ENCODE data around the gene DPP8. TPM values are rescaled to one million over a fixed set of nuclear protein-coding genes. Genes with fewer than 3 reads are reported as not detected.

DPP8 gene
- total and polyA plus RNA-seq, 2 donors (not counting 1 experiment from before 2014, with no cell fraction given), result 29.9 to 45.4 TPM

GRCh38 chr15:65421360-65422215 lies 95.9 kb downstream of the DPP8 start:
- peaks cover 5% of the 10 kb centered on the region for H3K27me3 ChIP-seq (ENCODE audit: control insufficient read depth, insufficient read depth, low read length)
- peak overlapping the region; percentile 54 for H2AFZ ChIP-seq (ENCODE audit: low read length)
- no peaks in the 10 kb centered on the region for H3K36me3 ChIP-seq (ENCODE audit: control insufficient read depth, insufficient read depth, low read length)
- peak; percentile 63 to 89 for DNase-seq (ENCODE audit: low read depth in 2 of 2)
- H3K79me2 ChIP-seq (ENCODE audit: control insufficient read depth, insufficient read depth, low read length), result no peaks in the 10 kb centered on the region
- peak overlapping the region; percentile 94 for H3K4me2 ChIP-seq (ENCODE audit: extremely low read depth, insufficient read depth, low read length)
- no peaks in the 10 kb centered on the region for H4K20me1 ChIP-seq (ENCODE audit: control insufficient read depth, extremely low read depth, insufficient read depth, low read length)
- peak overlapping the region; percentile 41 to 62 (median 49) for H3K4me3 ChIP-seq (replicated peaks in 1 of 4; ENCODE audit: control extremely low read depth in 1 of 4, insufficient read depth in 1 of 4, low read depth in 3 of 4, low read length in 4 of 4)
- H3K9ac ChIP-seq (ENCODE audit: insufficient read depth, low read length), result no peak overlapping the region
- H3K4me1 ChIP-seq (ENCODE audit: control insufficient read depth, extremely low read depth, insufficient read depth, low read length), result peaks cover 3% of the 10 kb centered on the region
- no peak overlapping the region for H3K27ac ChIP-seq (ENCODE audit: insufficient read depth, low read length)
- peak; percentile 45 for TF ChIP-seq EZH2 (IDR thresholded peaks at IDR 0.05; ENCODE audit: low read length, missing control alignments)
- TF ChIP-seq, protein P1, sequence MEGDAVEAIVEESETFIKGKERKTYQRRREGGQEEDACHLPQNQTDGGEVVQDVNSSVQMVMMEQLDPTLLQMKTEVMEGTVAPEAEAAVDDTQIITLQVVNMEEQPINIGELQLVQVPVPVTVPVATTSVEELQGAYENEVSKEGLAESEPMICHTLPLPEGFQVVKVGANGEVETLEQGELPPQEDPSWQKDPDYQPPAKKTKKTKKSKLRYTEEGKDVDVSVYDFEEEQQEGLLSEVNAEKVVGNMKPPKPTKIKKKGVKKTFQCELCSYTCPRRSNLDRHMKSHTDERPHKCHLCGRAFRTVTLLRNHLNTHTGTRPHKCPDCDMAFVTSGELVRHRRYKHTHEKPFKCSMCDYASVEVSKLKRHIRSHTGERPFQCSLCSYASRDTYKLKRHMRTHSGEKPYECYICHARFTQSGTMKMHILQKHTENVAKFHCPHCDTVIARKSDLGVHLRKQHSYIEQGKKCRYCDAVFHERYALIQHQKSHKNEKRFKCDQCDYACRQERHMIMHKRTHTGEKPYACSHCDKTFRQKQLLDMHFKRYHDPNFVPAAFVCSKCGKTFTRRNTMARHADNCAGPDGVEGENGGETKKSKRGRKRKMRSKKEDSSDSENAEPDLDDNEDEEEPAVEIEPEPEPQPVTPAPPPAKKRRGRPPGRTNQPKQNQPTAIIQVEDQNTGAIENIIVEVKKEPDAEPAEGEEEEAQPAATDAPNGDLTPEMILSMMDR (conservative IDR thresholded peaks at IDR 0.05 in 1 of 2, IDR thresholded peaks at IDR 0.05 in 1 of 2; ENCODE audit: low read depth in 1 of 2, low read length in 2 of 2), result no peak
- H3K9me3 ChIP-seq (ENCODE audit: control insufficient read depth, insufficient read depth, low read depth, low read length), result no peaks in the 10 kb centered on the region

GRCh38 chr15:65420975-65421359 lies 96.5 kb downstream of the DPP8 start:
- Histone ChIP-seq H3K9me3 (ENCODE audit: control insufficient read depth, insufficient read depth, low read depth, low read length) (no peaks in the 10 kb centered on the region), H3K4me1 (ENCODE audit: control insufficient read depth, extremely low read depth, insufficient read depth, low read length) (peaks cover 3% of the 10 kb centered on the region), H3K27ac (ENCODE audit: insufficient read depth, low read length) (no peak overlapping the region), H3K9ac (ENCODE audit: insufficient read depth, low read length) (no peak overlapping the region), H3K79me2 (ENCODE audit: control insufficient read depth, insufficient read depth, low read length) (no peaks in the 10 kb centered on the region), H3K27me3 (ENCODE audit: control insufficient read depth, insufficient read depth, low read length) (peaks cover 5% of the 10 kb centered on the region), H2AFZ (ENCODE audit: low read length) (no peak overlapping the region), H3K4me2 (ENCODE audit: extremely low read depth, insufficient read depth, low read length) (no peak overlapping the region), H3K4me3 (replicated peaks in 1 of 4; ENCODE audit: control extremely low read depth in 1 of 4, insufficient read depth in 1 of 4, low read depth in 3 of 4, low read length in 4 of 4) (peak overlapping the region in 2 of 4 experiments; percentile 52 to 62), H4K20me1 (ENCODE audit: control insufficient read depth, extremely low read depth, insufficient read depth, low read length) (no peaks in the 10 kb centered on the region), H3K36me3 (ENCODE audit: control insufficient read depth, insufficient read depth, low read length) (no peaks in the 10 kb centered on the region)
- DNase-seq (ENCODE audit: low read depth in 2 of 2), result no peak
- TF ChIP-seq, protein P1 (conservative IDR thresholded peaks at IDR 0.05 in 1 of 2, IDR thresholded peaks at IDR 0.05 in 1 of 2; ENCODE audit: low read depth in 1 of 2, low read length in 2 of 2), result no peak
- no peak for TF ChIP-seq EZH2 (IDR thresholded peaks at IDR 0.05; ENCODE audit: low read length, missing control alignments)

DNA sequence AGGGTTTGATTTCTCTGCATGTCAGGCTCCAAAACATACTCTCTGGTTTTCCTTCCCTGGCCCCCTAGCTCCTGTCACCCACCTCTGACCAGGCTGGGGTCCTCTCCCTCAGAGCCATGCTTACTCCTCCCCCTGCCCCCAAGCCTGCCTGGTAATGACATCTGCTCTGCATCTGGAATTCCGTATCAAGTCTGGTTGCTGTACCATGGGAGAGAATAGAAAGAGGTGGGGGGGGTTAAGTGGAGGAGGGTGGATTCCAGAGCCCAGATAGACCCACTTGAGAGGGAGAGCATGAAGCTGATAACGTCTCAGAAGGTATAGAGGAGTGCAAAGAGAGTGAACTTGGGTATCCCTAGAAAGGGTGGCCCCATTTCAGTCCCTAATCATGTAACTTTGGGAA lies 98.9 kb downstream of the DPP8 start:
- Histone ChIP-seq H3K4me2 (ENCODE audit: extremely low read depth, insufficient read depth, low read length) (no peak overlapping the region), H3K27ac (ENCODE audit: insufficient read depth, low read length) (no peak overlapping the region), H3K4me3 (replicated peaks in 1 of 4; ENCODE audit: control extremely low read depth in 1 of 4, insufficient read depth in 1 of 4, low read depth in 3 of 4, low read length in 4 of 4) (no peak overlapping the region), H4K20me1 (ENCODE audit: control insufficient read depth, extremely low read depth, insufficient read depth, low read length) (no peaks in the 10 kb centered on the region), H3K9ac (ENCODE audit: insufficient read depth, low read length) (no peak overlapping the region), H3K4me1 (ENCODE audit: control insufficient read depth, extremely low read depth, insufficient read depth, low read length) (peaks cover 3% of the 10 kb centered on the region), H3K79me2 (ENCODE audit: control insufficient read depth, insufficient read depth, low read length) (no peaks in the 10 kb centered on the region), H3K9me3 (ENCODE audit: control insufficient read depth, insufficient read depth, low read depth, low read length) (no peaks in the 10 kb centered on the region), H3K36me3 (ENCODE audit: control insufficient read depth, insufficient read depth, low read length) (no peaks in the 10 kb centered on the region), H2AFZ (ENCODE audit: low read length) (no peak overlapping the region), H3K27me3 (ENCODE audit: control insufficient read depth, insufficient read depth, low read length) (peaks cover 12% of the 10 kb centered on the region)
- no peak for DNase-seq (ENCODE audit: low read depth in 2 of 2)
- TF ChIP-seq EZH2 (IDR thresholded peaks at IDR 0.05; ENCODE audit: low read length, missing control alignments), result no peak
- TF ChIP-seq, protein P1 (conservative IDR thresholded peaks at IDR 0.05 in 1 of 2, IDR thresholded peaks at IDR 0.05 in 1 of 2; ENCODE audit: low read depth in 1 of 2, low read length in 2 of 2), result no peak
